Measurements from ENCODE around the gene CALN1. TPM values are rescaled to one million over a fixed set of nuclear protein-coding genes. Genes with fewer than 3 reads are reported as not detected.
"Not testable (repeated sequence)": the region's sequence is repeated elsewhere in the genome, so short reads cannot be mapped to it uniquely, and the experiment has no call there.

CALN1 gene
- polyA plus RNA-seq, 4 donors = 0.46 to 0.90 (median 0.55) TPM

GRCh38 chr7:71914204-71914603, 497.9 kb downstream of the CALN1 start:
- DNase-seq (ENCODE audit: low read depth in 4 of 4, low spot score in 3 of 4) = not testable (repeated sequence)

GRCh38 chr7:71912476-71912875, 499.7 kb downstream of the CALN1 start:
- DNase-seq (ENCODE audit: low read depth in 4 of 4, low spot score in 3 of 4) = no peak

GRCh38 chr7:71911051-71911450, 501.1 kb downstream of the CALN1 start:
- DNase-seq (ENCODE audit: low read depth in 4 of 4, low spot score in 3 of 4) = no peak

GRCh38 chr7:71905821-71906220, 506.3 kb downstream of the CALN1 start:
- no peak for DNase-seq (ENCODE audit: low read depth in 4 of 4, low spot score in 3 of 4)

GRCh38 chr7:71904484-71904883, 507.7 kb downstream of the CALN1 start:
- DNase-seq (ENCODE audit: low read depth in 4 of 4, low spot score in 3 of 4) = no peak

GRCh38 chr7:71900556-71900955, 511.6 kb downstream of the CALN1 start:
- no peak for DNase-seq (ENCODE audit: low read depth in 4 of 4, low spot score in 3 of 4)

GRCh38 chr7:71896535-71896934, 515.6 kb downstream of the CALN1 start:
- no peak for DNase-seq (ENCODE audit: low read depth in 4 of 4, low spot score in 3 of 4)

GRCh38 chr7:71886046-71886445, 526.1 kb downstream of the CALN1 start:
- no peak for DNase-seq (ENCODE audit: low read depth in 4 of 4, low spot score in 3 of 4)

GRCh38 chr7:71885487-71885886, 526.7 kb downstream of the CALN1 start:
- no peak for DNase-seq (ENCODE audit: low read depth in 4 of 4, low spot score in 3 of 4)

- DNase-seq (ENCODE audit: low read depth in 4 of 4, low spot score in 3 of 4) = no peak
These were observed 528.7 kb downstream of the CALN1 start for GRCh38 chr7:71883415-71883814.

- DNase-seq (ENCODE audit: low read depth in 4 of 4, low spot score in 3 of 4) = no peak
These were observed 540.7 kb downstream of the CALN1 start for GRCh38 chr7:71871446-71871845.

- DNase-seq (ENCODE audit: low read depth in 4 of 4, low spot score in 3 of 4) = no peak
These were observed 541.3 kb downstream of the CALN1 start for GRCh38 chr7:71870812-71871211.

- no peak for DNase-seq (ENCODE audit: low read depth in 4 of 4, low spot score in 3 of 4)
These were observed 543.3 kb downstream of the CALN1 start for GRCh38 chr7:71868797-71869196.

- DNase-seq (ENCODE audit: low read depth in 4 of 4, low spot score in 3 of 4) = no peak
These were observed 544.5 kb downstream of the CALN1 start for GRCh38 chr7:71867626-71868025.

GRCh38 chr7:71865172-71865571, 547.0 kb downstream of the CALN1 start:
- DNase-seq (ENCODE audit: low read depth in 4 of 4, low spot score in 3 of 4) = no peak

GRCh38 chr7:71864130-71864529, 548.0 kb downstream of the CALN1 start:
- DNase-seq (ENCODE audit: low read depth in 4 of 4, low spot score in 3 of 4) = no peak

GRCh38 chr7:71860572-71860971, 551.6 kb downstream of the CALN1 start:
- no peak for DNase-seq (ENCODE audit: low read depth in 4 of 4, low spot score in 3 of 4)

GRCh38 chr7:71857338-71857737, 554.8 kb downstream of the CALN1 start:
- no peak for DNase-seq (ENCODE audit: low read depth in 4 of 4, low spot score in 3 of 4)

GRCh38 chr7:71854546-71855397, 557.4 kb downstream of the CALN1 start:
- DNase-seq (ENCODE audit: low read depth in 4 of 4, low spot score in 3 of 4) = no peak

GRCh38 chr7:71851776-71852498, 560.2 kb downstream of the CALN1 start:
- no peak for DNase-seq (ENCODE audit: low read depth in 4 of 4, low spot score in 3 of 4)

GRCh38 chr7:71846160-71846559, 566.0 kb downstream of the CALN1 start:
- DNase-seq (ENCODE audit: low read depth in 4 of 4, low spot score in 3 of 4) = peak in 2 of 4 donors; percentile 9 to 10

GRCh38 chr7:71843676-71844075, 568.5 kb downstream of the CALN1 start:
- no peak for DNase-seq (ENCODE audit: low read depth in 4 of 4, low spot score in 3 of 4)
